Measurements from ENCODE around the gene AGK.
"Not testable (repeated sequence)": the region's sequence is repeated elsewhere in the genome, so short reads cannot be mapped to it uniquely, and the experiment has no call there.

AGK gene

DNA sequence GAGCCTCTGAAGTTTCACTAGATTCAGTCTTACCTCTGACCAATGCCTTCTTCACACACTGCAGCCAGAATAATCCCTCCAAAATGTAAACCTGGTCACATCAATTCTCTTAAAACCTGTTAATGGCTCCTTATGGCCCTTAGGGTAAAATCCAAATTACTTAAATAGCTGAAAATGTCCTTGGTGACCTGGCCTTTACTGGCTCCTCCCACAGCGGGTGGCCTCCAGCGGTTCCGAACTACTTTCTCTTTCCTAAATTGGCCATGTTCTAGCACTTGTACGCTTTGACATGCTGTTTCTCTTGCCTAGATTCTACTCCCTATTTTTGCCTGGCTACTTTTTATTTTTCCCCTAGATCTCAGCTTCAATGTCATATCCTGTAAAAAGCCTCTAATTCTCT is 36.1 kb downstream of the AGK start:
- DNase-seq (ENCODE audit: low spot score): no peak

DNA sequence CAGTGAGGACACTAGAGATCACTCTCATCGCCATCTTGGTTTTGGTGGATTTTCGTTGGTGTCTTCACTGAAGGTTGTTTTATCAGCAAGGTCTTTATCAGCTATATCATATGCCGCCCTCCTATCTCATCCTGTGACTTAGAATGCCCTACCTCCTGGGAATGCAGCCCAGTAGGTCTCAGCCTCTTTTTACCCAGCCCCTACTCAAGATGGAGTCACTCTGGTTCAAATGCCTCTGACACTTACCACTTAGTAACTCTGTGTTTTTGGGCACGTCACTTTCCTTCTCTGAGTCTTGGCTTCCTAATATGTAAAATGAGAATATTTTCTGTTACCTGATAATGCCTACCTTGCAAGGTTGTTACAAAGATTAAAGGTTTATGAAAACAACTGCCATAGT is 37.7 kb downstream of the AGK start:
- no peak for DNase-seq (ENCODE audit: low spot score)

DNA sequence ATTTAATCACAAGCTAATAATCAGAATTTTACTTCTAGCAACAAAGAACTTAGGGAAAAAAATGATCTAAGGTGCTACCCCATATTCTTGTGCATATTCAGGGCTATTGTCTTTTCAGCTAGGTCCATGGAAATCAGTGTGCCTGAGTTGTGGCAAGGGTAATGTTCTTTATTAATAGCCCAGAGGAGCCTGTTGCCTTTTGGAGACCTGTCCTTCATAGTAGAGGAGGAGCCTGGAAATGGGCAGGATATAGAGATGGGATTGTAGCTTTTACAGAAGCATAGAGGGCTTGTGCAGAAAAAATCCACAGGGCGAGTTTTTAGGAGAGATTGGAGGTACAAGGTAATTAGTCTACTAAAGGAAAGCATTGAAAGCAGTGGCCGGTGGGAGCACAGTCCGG is 38.9 kb downstream of the AGK start:
- no peak for DNase-seq (ENCODE audit: low spot score)

DNA sequence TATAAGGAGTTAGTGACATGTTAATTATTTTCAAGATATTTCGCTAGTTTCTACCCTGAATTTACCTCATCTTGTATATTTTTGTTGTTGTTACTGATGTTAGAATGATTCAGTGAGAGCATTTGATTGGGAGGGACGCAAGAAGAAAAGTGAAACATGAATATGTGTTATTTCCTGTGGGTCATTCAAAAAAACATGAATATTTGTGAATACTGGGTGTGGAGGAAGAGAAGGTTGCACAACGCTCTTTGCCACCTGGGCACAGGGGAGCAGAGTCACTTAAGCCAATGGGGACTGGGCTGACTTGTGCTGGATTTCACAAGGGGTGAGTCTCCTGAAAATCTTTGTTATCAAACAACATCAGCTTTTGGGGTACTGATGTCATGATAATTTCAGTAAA is 39.5 kb downstream of the AGK start:
- no peak for DNase-seq (ENCODE audit: low spot score)

DNA sequence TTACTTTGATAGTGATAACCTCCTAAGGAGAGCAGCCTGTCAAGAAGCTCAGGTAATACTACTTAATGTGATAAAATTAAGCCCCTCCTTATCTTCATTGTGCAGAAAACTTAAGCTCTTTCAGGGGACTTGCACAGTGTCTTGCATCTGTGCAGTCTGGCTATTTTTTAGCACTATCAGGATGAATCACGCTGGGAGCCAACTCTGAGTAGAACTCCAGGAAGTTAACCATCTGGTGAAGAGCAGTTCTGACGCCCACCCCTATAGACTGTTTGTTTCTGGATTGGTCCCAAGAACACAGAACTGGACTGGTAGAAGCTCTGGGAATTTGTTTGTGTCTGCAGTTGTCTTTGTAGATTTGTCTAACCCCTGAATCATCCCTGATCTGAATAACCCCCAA is 41.9 kb downstream of the AGK start:
- peak; percentile 61 for DNase-seq (ENCODE audit: low spot score)

DNA sequence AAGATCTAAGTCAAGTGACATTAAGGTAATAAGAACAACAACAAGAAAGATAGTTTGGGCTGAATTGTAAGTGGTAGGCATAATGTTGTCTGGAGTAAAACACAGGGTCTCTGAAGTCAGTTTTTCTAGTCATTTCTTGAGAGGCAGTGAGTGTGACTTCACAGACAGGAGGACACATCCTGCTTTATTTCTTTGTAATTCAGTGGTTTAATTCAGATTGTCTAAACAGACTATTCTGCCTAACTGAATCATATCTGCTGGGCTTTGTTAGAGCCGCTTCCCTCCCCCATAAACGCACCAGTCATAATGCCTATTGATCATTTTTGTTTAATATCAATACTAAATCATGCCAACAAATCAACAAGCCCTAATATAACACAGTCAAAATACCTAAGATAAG is 46.8 kb downstream of the AGK start:
- no peak for DNase-seq (ENCODE audit: low spot score)

GRCh38 chr7:141598408-141598807 is 47.2 kb downstream of the AGK start:
- DNase-seq (ENCODE audit: low spot score): no peak

DNA sequence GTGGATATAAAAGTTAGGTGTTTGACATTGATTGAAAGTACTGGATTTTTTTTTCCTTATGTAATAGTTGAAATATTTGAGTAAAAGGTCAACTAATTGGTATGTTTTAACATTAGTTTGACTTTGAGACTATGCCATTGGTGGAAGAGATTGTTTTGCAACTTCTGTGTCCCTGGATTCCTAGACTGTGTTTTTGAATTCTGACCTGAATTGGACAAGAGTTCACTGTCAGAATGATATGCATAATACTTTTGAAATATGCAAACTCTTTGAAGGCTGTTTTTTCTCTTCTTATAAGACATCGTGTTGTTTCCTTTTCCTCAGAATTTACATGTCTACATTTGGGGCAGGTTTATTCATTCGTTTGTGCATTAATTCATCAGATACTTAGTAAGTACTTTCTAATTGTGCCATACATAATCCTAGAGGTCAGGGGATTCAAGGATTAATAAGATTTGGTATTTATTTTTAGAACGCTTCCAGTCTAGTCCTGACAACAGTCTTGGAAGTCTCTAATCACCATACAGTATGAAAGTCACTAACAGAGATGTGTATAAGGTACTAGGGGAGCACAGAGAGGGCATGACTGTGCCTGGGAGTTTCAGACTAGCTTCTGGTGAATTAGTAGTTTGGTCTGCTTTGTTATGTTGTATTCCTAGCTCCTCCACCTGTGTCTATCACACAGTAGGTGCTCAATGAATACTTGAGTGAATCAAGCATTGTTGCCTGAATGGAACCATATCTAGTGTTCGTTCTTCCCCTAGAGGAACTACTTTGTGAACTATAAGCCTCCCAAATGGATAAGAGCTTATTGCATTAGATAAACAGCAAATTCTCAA is 49.2 kb downstream of the AGK start:
- no peak for DNase-seq (ENCODE audit: low spot score)

- no peak for DNase-seq (ENCODE audit: low spot score)
Measured at GRCh38 chr7:141609576-141609975, 58.4 kb downstream of the AGK start.

GRCh38 chr7:141610671-141611070 is 59.5 kb downstream of the AGK start:
- no peak for DNase-seq (ENCODE audit: low spot score)

DNA sequence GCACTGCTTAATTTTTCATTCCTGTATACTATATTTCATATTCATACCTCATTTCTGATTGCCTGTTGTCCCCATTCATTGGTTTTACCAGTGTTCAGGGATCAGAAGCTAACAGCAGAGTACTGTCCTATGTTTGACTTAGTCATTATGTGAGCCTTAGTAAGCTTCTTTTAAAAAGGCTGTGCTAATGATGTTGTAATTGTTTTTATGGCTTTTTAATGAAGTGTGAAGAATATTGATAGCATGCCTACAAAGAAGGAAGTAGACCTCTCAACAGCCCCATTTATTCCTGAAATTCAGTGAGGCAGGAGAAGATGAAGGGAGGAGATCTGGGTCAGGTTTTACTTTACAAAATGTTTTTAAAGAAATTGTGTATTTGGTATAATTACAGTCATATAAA is 61.7 kb downstream of the AGK start:
- DNase-seq (ENCODE audit: low spot score): no peak

DNA sequence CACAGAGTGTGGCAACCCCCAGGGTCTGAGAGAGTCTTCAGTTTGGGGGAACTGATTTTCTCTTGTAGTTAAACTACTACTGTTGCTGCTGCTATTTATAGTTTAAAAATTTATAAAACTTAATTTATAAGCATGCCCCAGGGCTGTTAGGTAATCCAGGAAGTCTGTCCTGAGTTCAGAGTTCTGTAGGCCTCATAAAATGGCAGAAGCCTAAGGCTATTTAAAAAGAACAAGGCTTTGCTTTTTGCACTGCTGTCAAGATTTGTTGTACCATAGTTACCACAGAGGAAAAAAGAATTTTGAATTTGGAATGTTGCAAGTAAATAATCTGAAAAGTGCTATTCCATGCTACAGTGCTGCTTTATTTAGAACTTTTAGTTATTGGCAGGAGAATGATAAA is 66.1 kb downstream of the AGK start:
- DNase-seq (ENCODE audit: low spot score): no peak

DNA sequence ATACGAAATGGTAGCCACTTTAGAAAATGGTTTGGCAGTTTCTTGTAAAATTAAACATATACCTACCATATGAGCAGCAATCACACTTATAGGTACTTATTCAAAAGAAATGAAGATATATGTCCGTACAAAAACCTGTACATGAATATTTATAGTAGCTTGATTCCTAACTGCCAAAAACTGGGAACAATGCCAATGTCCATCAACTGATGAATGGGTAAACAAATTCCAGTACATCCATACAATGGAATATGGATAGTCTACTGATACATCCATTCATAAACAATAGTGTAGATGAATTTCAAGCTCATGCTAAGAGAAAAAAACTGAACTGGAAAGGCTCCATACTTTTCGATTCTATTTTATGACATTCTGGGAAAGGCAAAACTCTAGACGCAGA is 68.5 kb downstream of the AGK start:
- no peak for DNase-seq (ENCODE audit: low spot score)

DNA sequence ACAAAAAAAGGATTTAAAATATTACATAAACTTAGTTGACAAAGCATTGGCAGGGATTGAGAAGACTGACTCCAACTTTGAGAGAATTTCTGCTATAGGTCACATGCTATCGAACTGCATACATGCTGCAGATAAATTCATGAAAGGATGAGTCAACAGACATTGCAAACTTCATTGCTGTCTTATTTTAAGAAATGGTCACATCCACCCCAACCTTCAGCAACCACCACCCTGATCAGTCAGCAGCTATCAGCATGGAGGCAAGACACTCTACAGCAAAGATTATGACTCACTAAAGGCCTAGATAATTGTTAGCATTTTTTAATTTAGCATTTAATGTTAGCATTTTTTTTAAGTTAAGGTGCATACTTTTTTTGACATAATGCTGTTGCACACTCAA is 73.6 kb downstream of the AGK start:
- DNase-seq (ENCODE audit: low spot score): no peak

DNA sequence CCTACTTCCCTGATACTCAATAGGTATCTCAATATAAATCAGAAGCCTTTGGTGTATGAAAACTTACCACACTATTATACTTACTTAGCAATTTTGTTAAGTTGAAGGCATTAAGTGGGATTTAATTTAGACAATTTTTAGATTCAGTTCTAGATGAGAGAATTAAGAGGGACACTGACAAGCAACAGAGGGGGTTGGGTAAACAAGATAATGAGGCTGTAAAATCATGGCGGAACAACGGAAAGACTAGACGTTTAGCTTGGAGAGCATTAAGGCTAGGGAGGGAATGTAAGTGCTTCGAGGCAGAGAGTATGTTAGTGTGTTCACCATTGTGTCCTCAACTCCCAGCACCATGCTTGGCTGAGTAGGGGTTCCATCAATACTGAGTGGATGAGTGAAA is 79.4 kb downstream of the AGK start:
- DNase-seq (ENCODE audit: low spot score): no peak

DNA sequence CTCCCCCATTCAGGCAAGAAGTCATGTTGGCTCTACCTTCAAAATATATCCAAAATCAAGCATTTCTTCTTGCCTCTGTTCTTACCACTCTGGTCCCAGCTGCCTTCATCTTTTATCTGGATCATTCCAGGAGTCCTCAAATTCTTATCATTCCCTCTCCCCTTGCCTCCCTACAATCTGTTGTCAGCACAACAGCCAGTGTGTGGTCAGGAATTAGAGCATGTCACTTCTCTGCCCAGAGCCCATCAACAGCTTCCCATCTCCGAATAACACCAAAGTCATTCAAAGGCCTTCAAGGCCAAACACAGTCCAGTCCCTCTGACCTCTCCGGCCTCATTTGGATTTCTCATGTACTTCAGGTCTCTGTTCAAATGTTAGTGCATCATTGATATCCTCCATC is 80.3 kb downstream of the AGK start:
- no peak for DNase-seq (ENCODE audit: low spot score)

DNA sequence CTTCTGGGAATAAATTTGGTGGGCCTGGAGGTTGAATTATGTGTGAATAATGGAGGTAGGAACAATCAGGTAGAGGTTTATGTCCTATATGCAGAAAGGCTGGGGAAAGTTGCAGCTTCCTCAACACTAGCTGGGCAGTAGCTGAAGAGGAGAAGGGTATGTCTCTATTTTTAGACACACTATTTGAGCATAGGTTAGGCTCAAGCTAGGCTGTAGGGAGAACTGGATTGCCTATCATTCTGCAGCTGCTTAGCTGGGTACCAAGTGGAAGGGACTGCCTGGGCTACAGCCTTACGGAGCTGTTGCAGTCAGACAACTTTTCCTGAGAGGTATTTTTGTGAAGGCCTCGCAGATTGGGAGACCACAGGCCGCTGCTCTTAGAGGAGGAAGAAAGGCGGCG is 82.9 kb downstream of the AGK start:
- no peak for DNase-seq (ENCODE audit: low spot score)

- no peak for DNase-seq (ENCODE audit: low spot score)
Measured at GRCh38 chr7:141636053-141636452, 84.8 kb downstream of the AGK start.

- no peak for DNase-seq (ENCODE audit: low spot score)
Measured at GRCh38 chr7:141640239-141640840, 89.1 kb downstream of the AGK start.

DNA sequence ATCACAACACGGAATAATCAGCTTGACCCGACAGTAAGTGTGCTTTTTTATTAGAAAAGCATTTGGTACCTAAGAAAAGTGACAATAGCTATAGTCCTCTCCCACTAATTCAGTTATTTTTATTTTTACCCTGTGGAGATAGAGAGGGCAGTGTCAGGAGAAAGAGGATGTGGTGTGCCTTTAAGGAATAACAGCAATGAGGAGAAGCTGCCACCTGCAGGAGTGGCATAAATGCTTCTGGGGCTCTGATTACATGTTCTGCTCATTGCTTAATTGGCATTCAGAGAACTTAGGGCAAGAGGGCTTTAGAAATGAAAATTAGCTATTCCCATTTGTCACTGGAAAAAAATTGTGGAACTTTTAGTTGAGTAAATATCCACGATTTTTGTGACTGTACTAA is 90.7 kb downstream of the AGK start:
- no peak for DNase-seq (ENCODE audit: low spot score)

GRCh38 chr7:141645188-141645587 is 94.0 kb downstream of the AGK start:
- no peak for DNase-seq (ENCODE audit: low spot score)

DNA sequence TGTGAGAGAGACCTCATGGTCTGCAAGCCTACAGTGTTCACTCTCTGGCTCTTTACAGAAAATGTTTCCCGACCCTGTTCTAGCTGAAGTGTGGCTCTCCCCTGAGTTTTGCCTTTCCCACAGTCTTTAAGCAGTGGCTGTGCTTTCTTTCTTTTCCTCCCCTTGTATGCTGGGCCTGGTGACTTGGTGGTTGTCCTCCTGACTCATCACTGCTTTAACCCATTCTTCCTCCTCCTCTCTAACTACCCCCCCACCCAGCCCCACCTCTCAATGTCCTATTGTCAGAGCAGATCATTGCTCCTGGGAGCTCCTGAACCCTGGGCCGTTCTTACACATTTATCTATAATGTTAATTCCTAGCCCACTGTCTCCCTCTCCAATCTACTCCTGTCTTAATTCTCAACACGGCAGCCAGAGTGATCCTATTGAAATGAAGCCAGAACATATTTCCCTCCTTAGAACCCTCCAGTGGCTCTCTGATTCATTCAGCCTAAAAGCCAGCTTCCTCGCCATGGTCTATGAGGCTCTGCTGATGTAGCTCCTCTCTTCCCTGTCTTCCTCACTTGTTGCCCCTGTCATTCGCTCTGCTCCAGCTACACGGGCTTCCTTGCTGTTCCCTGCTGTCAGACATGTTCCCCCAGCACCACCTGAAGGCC is 95.7 kb downstream of the AGK start:
- DNase-seq (ENCODE audit: low spot score): no peak

DNA sequence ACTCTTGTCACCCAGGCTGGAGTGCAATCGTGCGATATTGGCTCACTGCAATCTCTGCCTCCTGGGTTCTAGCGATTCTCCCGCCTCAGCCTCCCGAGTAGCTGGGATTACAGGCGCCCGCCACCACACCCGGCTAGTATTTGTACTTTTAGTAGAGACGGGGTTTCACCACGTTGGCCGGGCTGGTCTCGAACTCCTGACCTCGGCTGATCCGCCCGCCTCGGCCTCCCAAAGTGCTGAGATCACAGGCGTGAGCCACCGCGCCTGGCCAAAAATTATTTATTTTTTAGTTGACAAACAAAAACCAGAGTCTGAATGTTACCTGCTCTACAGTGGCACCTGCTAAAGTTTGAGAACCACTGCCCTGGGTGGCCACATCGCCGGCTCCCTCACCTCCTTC is 96.5 kb downstream of the AGK start:
- not testable (repeated sequence) for DNase-seq (ENCODE audit: low spot score)

All from GM03348 (cell line).